ENCODE data around the gene ELK3. TPM values are rescaled to one million over a fixed set of nuclear protein-coding genes. Genes with fewer than 3 reads are reported as not detected.

Gene ELK3
- total and polyA plus RNA-seq, 2 experiments from 2014 or later = 5.5 to 8.3 TPM

- no peak overlapping the region for H3K4me3 Mint-ChIP-seq
- Histone ChIP-seq H3K4me2 (no peak overlapping the region), H3K4me1 (ENCODE audit: insufficient read depth) (peaks cover 12% of the 10 kb centered on the region), H3K4me3 (no peak overlapping the region), H4K20me1 (replicated peaks; ENCODE audit: insufficient read depth) (no peaks in the 10 kb centered on the region; the same call in 1 of the 2 replicates), H3K27ac (ENCODE audit: low read depth) (no peak overlapping the region), H2AFZ (no peak overlapping the region), H3K36me3 (ENCODE audit: insufficient read depth) (no peaks in the 10 kb centered on the region), H3K79me2 (replicated peaks; ENCODE audit: insufficient read depth) (peaks cover 36% of the 10 kb centered on the region), H3K9me2 (ENCODE audit: insufficient read depth) (no peaks in the 10 kb centered on the region), H3F3A (replicated peaks; ENCODE audit: low read depth) (no peaks in the 10 kb centered on the region), H3K27me3 (ENCODE audit: insufficient read depth) (peaks cover 14% of the 10 kb centered on the region)
- H3K27ac Mint-ChIP-seq = no peak overlapping the region
- DNase-seq (ENCODE audit: low spot score) (no peak), ATAC-seq (no peak)
- no peaks in the 10 kb centered on the region for H3K36me3 Mint-ChIP-seq (ENCODE audit: low read depth)
- TF ChIP-seq NANOG (IDR thresholded peaks at IDR 0.05; ENCODE audit: borderline replicate concordance) (no peak), CTCF (conservative IDR thresholded peaks at IDR 0.05; ENCODE audit: low read depth in 2 of 2) (no peak), EZH2 (IDR thresholded peaks at IDR 0.05; ENCODE audit: low read depth, unreplicated experiment) (no peak), ZNF462 (CRISPR knock-in tag; IDR thresholded peaks at IDR 0.05) (no peak), ETS1 (IDR thresholded peaks at IDR 0.05) (no peak), ZNF331 (CRISPR knock-in tag; IDR thresholded peaks at IDR 0.05; ENCODE audit: low read depth) (no peak), POLR2AphosphoS5 (IDR thresholded peaks at IDR 0.05; ENCODE audit: low read depth) (no peak), ZNF114 (CRISPR knock-in tag; IDR thresholded peaks at IDR 0.05) (no peak)
- H3K4me1 Mint-ChIP-seq = peaks cover 6% of the 10 kb centered on the region; the same call in 2 of the 3 replicates
- H3K27me3 Mint-ChIP-seq (ENCODE audit: insufficient read depth, low read depth, poor library complexity) = peaks cover 13% of the 10 kb centered on the region
- H3K9me3 Mint-ChIP-seq = no peaks in the 10 kb centered on the region
Measured at GRCh38 chr12:96199464-96199863, 5.3 kb downstream of the ELK3 start.

Data from GM23338 (cell line).